A204.1 (cell line): ENCODE data around the gene SRD5A2.
"Not testable (repeated sequence)": the region's sequence is repeated elsewhere in the genome, so short reads cannot be mapped to it uniquely, and the experiment has no call there.

Experiments
- FAIRE-seq: peaks from 2 replicates; lab custom pipeline; 2012; peaks lifted over from hg19 to GRCh38; lab: Jason Lieb, UNC

Gene SRD5A2

DNA sequence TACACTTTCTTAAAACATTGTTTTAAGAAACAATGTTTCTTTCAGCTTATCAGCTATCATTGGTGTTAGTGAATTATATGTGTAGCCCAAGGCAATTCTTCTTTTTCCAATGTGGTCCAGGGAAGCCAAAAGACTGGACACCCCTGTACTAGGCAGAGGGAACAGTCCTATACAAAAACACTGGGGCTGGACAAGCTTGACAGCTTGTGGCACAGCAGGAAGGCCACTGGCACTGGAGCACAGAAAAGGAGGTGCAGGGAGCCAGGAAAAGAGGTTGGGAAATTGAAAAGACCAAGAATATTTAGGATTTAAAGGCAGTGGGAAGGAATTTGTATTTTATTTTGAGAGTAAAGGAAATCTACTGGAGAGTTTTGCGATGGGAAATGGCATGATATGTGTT lies 47.7 kb downstream of the SRD5A2 start:
- FAIRE-seq: no peak

- FAIRE-seq: no peak
Observed at GRCh38 chr2:31531101-31531500, 49.6 kb downstream of the SRD5A2 start.

DNA sequence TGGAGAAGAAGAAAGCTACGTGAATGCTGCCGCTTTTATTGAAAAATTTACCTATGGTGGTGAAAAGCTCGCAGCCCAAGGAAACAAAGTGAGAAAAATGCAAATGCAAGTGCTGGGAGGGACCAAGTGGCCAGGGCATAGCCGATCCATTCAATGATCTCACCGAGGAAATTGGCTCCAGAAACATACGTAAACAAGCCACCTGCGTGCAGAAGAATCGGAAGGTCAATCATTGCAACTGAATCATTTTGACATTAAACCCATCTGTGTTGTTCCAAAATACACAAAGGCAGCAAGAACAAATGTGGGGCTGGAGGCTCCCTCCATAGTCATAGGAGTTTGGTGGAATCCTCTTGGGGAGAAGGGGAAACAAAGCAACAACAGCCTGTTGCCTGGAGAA lies 51.5 kb downstream of the SRD5A2 start:
- FAIRE-seq: no peak

- no peak for FAIRE-seq
Observed at GRCh38 chr2:31528823-31529222, 51.9 kb downstream of the SRD5A2 start.

- no peak for FAIRE-seq
Observed at GRCh38 chr2:31526946-31527732, 53.6 kb downstream of the SRD5A2 start.

DNA sequence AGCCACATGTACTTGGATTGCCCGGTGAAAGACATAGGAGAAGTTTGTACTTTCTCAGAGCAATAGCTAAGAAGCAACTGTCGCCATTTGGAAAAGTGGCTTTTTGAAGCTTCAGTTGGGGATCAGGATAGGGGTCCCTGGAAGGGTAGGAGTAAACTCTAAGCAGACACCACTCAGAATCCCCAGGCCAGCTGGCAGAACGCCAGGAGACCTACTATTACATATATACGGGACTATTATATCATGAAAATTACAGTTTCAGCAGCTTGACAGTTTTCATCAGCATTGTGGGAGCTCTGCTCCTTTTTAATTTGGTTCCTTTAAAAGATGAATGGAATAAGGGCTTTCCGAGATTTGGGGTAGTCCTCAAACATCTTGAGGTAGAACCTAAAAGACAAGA lies 54.9 kb downstream of the SRD5A2 start:
- no peak for FAIRE-seq

- FAIRE-seq: no peak
Observed at GRCh38 chr2:31524592-31524991, 56.1 kb downstream of the SRD5A2 start.

DNA sequence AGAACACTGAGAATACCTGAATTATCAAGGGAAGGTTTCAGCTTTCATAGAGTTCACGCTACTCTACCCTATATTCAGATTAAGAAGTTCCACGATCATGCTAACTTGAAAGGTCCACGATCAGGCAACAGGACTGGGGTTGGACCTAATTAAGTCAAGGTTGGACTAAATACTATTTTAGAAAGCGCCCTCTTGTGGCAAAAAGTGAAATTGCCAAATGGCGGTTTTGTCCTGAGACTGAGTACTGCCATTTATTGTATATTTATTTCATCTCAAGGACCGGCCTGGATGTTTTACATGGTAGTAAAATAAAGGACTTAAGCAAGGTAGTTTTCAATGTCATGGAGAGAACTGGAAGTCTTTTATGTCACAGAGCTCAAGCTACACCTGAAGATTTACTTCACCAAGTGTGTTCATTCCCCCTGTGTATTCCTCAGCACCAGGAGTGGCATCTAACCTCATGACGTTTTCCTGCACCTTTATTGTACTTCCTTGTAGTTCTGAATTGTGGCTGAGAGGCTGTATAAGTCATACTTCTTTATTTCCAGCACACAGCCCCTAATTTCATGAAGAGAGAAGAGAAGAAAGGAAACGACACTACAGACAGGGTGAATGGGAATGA lies 56.8 kb downstream of the SRD5A2 start:
- peak; percentile 85 for FAIRE-seq

DNA sequence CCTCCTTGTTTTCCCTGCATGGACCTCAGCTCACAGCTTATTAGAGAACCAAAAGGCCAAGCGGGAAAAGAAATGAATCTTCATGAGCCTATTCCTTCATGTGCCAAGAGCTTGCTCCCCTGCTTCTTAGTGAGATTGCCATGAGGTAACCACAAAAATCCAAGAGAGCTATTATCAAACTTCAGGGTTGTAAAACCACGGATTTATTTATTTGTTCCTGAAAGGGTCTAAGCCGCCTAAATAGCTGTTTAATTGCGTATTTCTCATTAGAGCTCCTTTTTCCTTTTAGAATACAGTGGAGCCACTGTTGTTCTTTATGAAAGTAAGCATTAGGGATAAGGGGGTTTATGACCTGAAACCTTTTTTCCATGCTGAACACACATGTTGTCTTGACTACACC lies 58.0 kb downstream of the SRD5A2 start:
- no peak for FAIRE-seq

DNA sequence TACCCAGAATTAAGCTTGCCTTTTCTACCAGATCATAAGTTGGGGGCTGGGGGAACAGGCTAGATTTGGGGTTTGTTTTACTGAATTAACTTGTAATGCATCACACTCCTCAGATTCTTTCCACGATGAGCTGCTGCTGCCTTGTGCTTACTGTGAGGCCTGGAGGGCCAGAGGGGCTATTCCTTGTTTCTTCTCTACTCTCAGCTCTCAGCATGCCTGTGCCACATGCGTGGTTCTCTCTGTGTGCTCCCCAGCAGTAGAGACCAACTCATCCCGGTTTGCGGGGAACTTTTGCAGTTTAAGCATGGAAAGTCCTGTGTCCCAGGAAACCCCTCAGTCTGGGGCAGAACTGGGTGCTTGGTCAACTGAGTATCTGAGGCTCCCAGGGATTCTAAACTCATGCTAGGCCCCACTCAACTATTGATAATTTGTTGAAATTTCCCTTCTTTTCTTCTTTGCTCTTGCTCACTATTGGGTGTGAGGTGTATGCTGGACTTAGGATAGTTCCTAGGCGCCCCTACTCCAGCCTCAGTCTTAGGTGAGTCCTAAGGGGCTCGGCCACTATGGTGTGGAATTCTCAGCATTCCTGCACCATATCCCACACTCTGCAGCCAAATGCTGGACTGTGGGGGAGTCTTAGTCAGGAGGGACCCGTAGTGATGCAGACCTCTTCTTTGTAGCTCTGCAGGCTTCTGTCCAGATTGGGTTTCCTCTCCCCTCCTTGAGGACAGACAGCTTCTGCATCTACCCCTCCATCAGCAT lies 63.1 kb downstream of the SRD5A2 start:
- FAIRE-seq: no peak

DNA sequence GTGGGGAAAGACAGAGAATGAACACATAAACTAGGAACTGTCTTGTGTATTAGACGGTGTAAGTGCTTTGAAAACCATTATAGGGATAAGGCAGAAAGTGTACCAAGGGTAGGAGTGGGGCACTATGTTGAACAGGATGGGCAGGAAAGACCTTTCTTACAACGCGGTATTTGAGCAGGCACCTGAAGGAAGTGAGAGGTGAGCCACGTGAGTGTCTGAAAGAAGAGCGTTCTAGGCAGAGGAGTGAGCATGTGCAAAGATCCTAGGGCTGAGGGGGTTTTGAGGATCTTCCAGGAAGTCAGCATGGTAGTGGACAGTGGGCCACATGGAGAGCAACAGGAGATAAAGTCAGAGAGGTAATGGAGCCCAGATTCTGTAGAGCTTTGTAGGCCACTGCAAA lies 65.2 kb downstream of the SRD5A2 start:
- no peak for FAIRE-seq

DNA sequence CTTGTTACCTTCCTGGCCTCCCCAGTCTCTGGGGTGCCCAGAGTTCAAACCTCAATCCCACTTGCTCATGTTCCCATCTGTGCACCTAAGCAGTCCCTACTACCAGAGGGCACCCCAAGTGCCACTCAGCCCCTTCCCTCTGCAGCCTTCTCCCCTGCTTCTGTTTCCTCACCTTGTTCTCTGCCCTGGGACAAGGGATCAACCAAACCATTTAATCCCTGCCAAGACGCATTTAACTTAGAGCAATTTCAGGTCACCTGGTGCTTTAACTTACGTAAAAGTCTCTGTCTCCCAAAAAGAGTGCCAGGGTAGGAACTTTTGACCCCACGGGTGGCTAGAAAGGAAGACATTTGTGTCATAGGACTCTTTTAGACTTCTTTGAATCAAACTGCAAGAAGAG lies 67.2 kb downstream of the SRD5A2 start:
- FAIRE-seq: no peak

GRCh38 chr2:31511376-31511775 lies 69.4 kb downstream of the SRD5A2 start:
- no peak for FAIRE-seq

GRCh38 chr2:31505111-31505510 lies 75.6 kb downstream of the SRD5A2 start:
- no peak for FAIRE-seq

DNA sequence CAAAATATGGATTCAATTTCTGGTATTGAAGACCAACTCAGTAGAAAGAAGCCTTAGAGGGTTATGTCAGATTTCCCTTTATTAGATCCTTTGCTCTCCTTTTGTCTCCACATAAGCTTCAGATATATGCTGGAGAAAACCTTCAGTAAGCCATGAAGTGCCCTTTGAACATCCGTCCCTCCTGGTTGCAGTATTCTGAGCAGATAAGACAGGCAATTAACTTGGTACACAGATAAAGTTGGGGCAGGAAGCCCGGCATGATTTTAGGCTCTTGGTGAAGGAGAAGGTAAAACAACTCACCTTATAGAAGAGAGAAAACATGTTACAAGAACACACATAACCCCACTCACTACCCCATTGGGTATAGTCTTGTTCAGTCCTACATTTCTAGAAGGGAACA lies 76.4 kb downstream of the SRD5A2 start:
- no peak for FAIRE-seq

- FAIRE-seq: not testable (repeated sequence)
Observed at GRCh38 chr2:31496451-31496874, 84.3 kb downstream of the SRD5A2 start.

- FAIRE-seq: not testable (repeated sequence)
Observed at GRCh38 chr2:31489339-31489738, 91.4 kb downstream of the SRD5A2 start.

GRCh38 chr2:31483246-31483645 lies 97.5 kb downstream of the SRD5A2 start:
- no peak for FAIRE-seq

DNA sequence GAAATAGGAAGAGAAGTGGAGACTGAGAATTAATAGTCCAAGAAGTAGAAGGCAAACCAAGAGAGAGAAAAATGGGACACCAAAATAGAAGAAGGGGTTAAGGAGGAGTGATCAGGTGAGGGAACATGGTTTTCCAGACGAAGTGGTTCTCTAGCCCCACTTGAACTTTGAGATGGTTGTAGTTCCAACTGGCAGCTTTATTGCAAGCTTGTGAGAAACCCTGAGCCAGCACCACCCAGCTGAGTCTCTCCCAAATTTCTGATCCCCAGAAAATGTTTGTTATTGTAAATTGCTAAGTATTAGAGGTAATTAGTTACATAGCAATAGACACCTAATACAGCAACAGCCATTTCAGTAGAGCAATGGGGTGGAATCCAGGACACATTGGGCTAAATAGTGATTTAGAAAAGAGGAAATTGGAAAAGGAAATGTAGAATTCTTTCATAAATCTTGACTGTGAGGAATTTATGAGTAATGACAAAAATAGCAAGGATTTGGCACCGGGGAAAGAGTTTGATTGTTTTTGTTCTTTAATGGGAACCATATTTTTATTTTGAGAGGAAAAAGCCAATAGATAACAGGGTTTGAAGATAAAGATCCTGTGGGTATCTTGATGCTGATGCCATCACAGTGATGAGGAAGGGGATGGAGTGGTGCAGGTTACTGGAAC lies 104.1 kb downstream of the SRD5A2 start:
- FAIRE-seq: no peak

GRCh38 chr2:31475692-31476091 lies 105.0 kb downstream of the SRD5A2 start:
- FAIRE-seq: no peak

DNA sequence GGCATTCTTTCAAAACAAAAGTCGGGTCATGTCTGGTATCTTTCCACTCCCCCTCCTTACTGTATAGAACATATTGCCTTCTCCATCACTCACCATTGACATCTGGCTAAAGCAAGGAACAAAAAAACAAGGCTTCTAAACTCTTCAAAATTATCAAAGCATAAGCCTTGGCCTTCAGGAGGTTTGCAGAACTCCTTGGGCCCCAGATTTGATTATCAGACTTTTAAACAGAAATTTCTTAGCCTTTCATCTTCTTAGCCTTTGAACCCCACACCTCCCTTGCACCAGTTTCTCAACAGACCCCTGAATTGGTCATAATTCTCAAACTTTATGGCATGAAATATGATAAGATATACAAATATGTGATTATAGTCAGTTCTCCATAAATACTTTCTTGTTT lies 106.4 kb downstream of the SRD5A2 start:
- FAIRE-seq: no peak
